Transverse colon (tissue), 4 donors: Measurements from ENCODE around the gene PLAC8L1. TPM values are rescaled to one million over a fixed set of nuclear protein-coding genes. Genes with fewer than 3 reads are reported as not detected.

Experiments
- DNase-seq: peaks from one replicate; pipeline ENCODE4 v3.0.0-alpha.2; 2019
- H3K27ac ChIP-seq, 4 donors: fragments of 200-600 bp; sonication (generic); 2 replicates each; pipeline ENCODE4 v1.5.1; 2016 to 2018; ENCODE audit warnings: inconsistent platforms in 4 of 4
- H3K27me3 ChIP-seq: fragments of 200-600 bp; sonication (generic); 2 replicates; pipeline ENCODE4 v1.5.1; 2017; ENCODE audit warnings: inconsistent platforms
- H3K36me3 ChIP-seq, 4 donors: fragments of 200-600 bp; sonication (generic); 2 replicates each; pipeline ENCODE4 v1.5.1; 2017 to 2019; ENCODE audit warnings: inconsistent platforms in 4 of 4
- H3K4me1 ChIP-seq, 4 donors: fragments of 200-600 bp; sonication (generic); 2 replicates each; pipeline ENCODE4 v1.5.1; 2017 to 2020; ENCODE audit warnings: inconsistent platforms in 4 of 4
- H3K4me3 ChIP-seq, 4 donors: fragments of 200-600 bp; sonication (generic); 1 replicate in 1 of 4; 2 replicates in 3 of 4; pipeline versions ENCODE4 v1.5.1 to v1.6.1; 2017 to 2019; ENCODE audit warnings: inconsistent platforms in 4 of 4
- H3K9me3 ChIP-seq, 2 donors: fragments of 200-600 bp; sonication (generic); 2 replicates each; pipeline ENCODE4 v1.5.1; 2017 to 2019; ENCODE audit warnings: inconsistent platforms in 2 of 2
- CTCF ChIP-seq, 5 experiments: fragments of 200-600 bp in 3 of 5; fragments of 450-650 bp in 2 of 5; sonication (generic) in 3 of 5; IDR thresholded peaks; 1 replicate in 2 of 5; 2 replicates in 3 of 5; pipeline ENCODE4 v1.5.1; 2016 to 2017; ENCODE audit warnings: antibody characterized with exemption in 5 of 5, inconsistent platforms in 3 of 5, mild to moderate bottlenecking in 2 of 5, moderate library complexity in 1 of 5
- EP300 ChIP-seq: sonication (generic); formaldehyde crosslinking; IDR thresholded peaks from one replicate; pipeline ENCODE4 v1.6.1; 2017; ENCODE audit warnings: antibody characterized with exemption, low read depth
- POLR2A ChIP-seq: fragments of 450-650 bp; IDR thresholded peaks from one replicate; pipeline ENCODE4 v1.6.1; 2016; ENCODE audit warnings: antibody characterized with exemption, mild to moderate bottlenecking, moderate library complexity
- POLR2AphosphoS5 ChIP-seq, 3 donors: sonication (generic); formaldehyde crosslinking; IDR thresholded peaks; one replicate each; pipeline ENCODE4 v1.6.1; 2016; ENCODE audit warnings: antibody characterized with exemption in 3 of 3
- WGBS, 2 donors: methylation state at CpG; one replicate each; pipeline ENCODE4 v1.1.5; 2018; ENCODE audit warnings: low coverage in 1 of 2; 5-methylcytosine and 5-hydroxymethylcytosine counted together
- in situ Hi-C, 4 donors: fragments of 200-750 bp; cut with MboI; loops; one replicate each; pipeline versions ENCODE4 v1.15.0 to v1.15.1; 2017; ENCODE audit warnings: low sequenced_read_pairs in 3 of 4, low pct_ligation_motif_present in 1 of 4, low pct_unique_long_range_greater_than_20kb in 1 of 4
- intact Hi-C: fragments of 100-400 bp; cut with DNase I; formaldehyde crosslinking; loops from one replicate; pipeline ENCODE4 v1.15.1; 2023; ENCODE audit warnings: low total_unique reads
- total RNA-seq, 4 donors: library from RNA; depleted of rRNA; stranded (reverse); fragments of >200 nt; gene quantifications; one replicate each; pipeline ENCODE4 v1.1.0, GENCODE V29; 2016

PLAC8L1 gene
- not detected for total RNA-seq

GRCh38 chr5:146105477-146105876 lies at the start of gene PLAC8L1:
TSS of gene PLAC8L1 (minus strand) at chr5:146105577. CDS start at chr5:146104311, 1,266 bp downstream.
- no peak for TF ChIP-seq POLR2A
- no peak for TF ChIP-seq CTCF (IDR thresholded peaks at IDR 0.05)
- no peak for TF ChIP-seq EP300
- no peak for TF ChIP-seq POLR2AphosphoS5 (IDR thresholded peaks at IDR 0.05)
- H3K27me3 ChIP-seq: no peaks in the 10 kb centered on the region
- no peak within 1 kb of the TSS for H3K27ac ChIP-seq
- H3K4me3 ChIP-seq: no peak within 1 kb of the TSS
- H3K36me3 ChIP-seq: no peaks in the 10 kb centered on the region
- H3K9me3 ChIP-seq: no peaks in the 10 kb centered on the region
- WGBS, 2 donors: 84 to 90% methylated on average over 2 of the region's 2 CpGs
- in situ Hi-C loops (no loop called here), intact Hi-C loops (no loop called here)
- no peaks in the 10 kb centered on the region for H3K4me1 ChIP-seq
- DNase-seq: no peak

- no peak for TF ChIP-seq CTCF (IDR thresholded peaks at IDR 0.05)
- Histone ChIP-seq H3K4me1 (no peaks in the 10 kb centered on the region), H3K36me3 (peaks cover 0 to 87% (median 31%) of the 10 kb centered on the region in 4 donors), H3K27ac (no peak overlapping the region), H3K4me3 (no peak overlapping the region), H3K27me3 (no peaks in the 10 kb centered on the region), H3K9me3 (no peaks in the 10 kb centered on the region)
- intact Hi-C loops (no loop called here), in situ Hi-C loops (no loop called here)
- 68 to 71% methylated on average over 2 to 3 of the region's 3 CpGs for WGBS, 2 donors
- no peak for DNase-seq
Measured at GRCh38 chr5:146151970-146152369, 46.6 kb upstream of the PLAC8L1 start.

- intact Hi-C loops: no loop called here
- 24 to 49% methylated on average over 2 to 8 of the region's 8 CpGs for WGBS, 2 donors
- in situ Hi-C loops: no loop called here
Measured at GRCh38 chr5:146137967-146138403, 32.6 kb upstream of the PLAC8L1 start.

GRCh38 chr5:146130440-146131045 lies 25.2 kb upstream of the PLAC8L1 start:
- in situ Hi-C loops (no loop called here), intact Hi-C loops (no loop called here)
- H3K4me1 ChIP-seq: no peaks in the 10 kb centered on the region
- DNase-seq: no peak
- 63% methylated on average over 3 of the region's 3 CpGs for WGBS, 2 donors
- H3K36me3 ChIP-seq: peaks cover 0 to 75% (median 28%) of the 10 kb centered on the region in 4 donors
- H3K4me3 ChIP-seq: no peak overlapping the region
- peak; percentile 31 to 45 (median 44) for TF ChIP-seq CTCF (IDR thresholded peaks at IDR 0.05)
- TF ChIP-seq POLR2AphosphoS5 (IDR thresholded peaks at IDR 0.05): no peak
- no peaks in the 10 kb centered on the region for H3K27me3 ChIP-seq
- no peak overlapping the region for H3K27ac ChIP-seq
- no peaks in the 10 kb centered on the region for H3K9me3 ChIP-seq

More at GRCh38 chr5:146137967-146138403, 32.6 kb upstream of the PLAC8L1 start:
- Histone ChIP-seq H3K4me1 (no peaks in the 10 kb centered on the region), H3K27me3 (no peaks in the 10 kb centered on the region), H3K4me3 (no peak overlapping the region), H3K9me3 (no peaks in the 10 kb centered on the region), H3K27ac (peak overlapping the region in 2 of 4 donors; percentile 25 to 32), H3K36me3 (peaks cover 0 to 38% (median 19%) of the 10 kb centered on the region in 4 donors)
- DNase-seq: peak; percentile 45
- no peak for TF ChIP-seq POLR2A
- TF ChIP-seq CTCF (IDR thresholded peaks at IDR 0.05): no peak
- TF ChIP-seq POLR2AphosphoS5 (IDR thresholded peaks at IDR 0.05): no peak
- TF ChIP-seq EP300: no peak
